Measurements from ENCODE around the gene FGF1.

Gene FGF1

GRCh38 chr5:142679744-142680143 is 6.1 kb downstream of the FGF1 start:
- Histone ChIP-seq H3K4me3 (ENCODE audit: low read length) (no peak overlapping the region), H3K27me3 (ENCODE audit: insufficient read depth, low read length) (no peaks in the 10 kb centered on the region), H3K9me3 (ENCODE audit: insufficient read depth, low read depth, low read length) (no peaks in the 10 kb centered on the region), H3K27ac (ENCODE audit: low read length) (no peak overlapping the region), H3K36me3 (ENCODE audit: insufficient read depth, low read depth, low read length) (no peaks in the 10 kb centered on the region), H3K4me1 (ENCODE audit: insufficient read depth, low read length) (peaks cover 7% of the 10 kb centered on the region; the same call in 1 of the 2 replicates), H3K9ac (ENCODE audit: low read depth, low read length) (no peak overlapping the region)

- Histone ChIP-seq H3K9ac (ENCODE audit: low read depth, low read length) (no peak overlapping the region), H3K4me1 (ENCODE audit: insufficient read depth, low read length) (no peaks in the 10 kb centered on the region), H3K36me3 (ENCODE audit: insufficient read depth, low read depth, low read length) (no peaks in the 10 kb centered on the region), H3K27me3 (ENCODE audit: insufficient read depth, low read length) (no peaks in the 10 kb centered on the region), H3K9me3 (ENCODE audit: insufficient read depth, low read depth, low read length) (no peaks in the 10 kb centered on the region), H3K27ac (ENCODE audit: low read length) (no peak overlapping the region), H3K4me3 (ENCODE audit: low read length) (no peak overlapping the region)
Measured at GRCh38 chr5:142678529-142678928, 7.4 kb downstream of the FGF1 start.

- H3K9me3 ChIP-seq (ENCODE audit: insufficient read depth, low read depth, low read length), result no peaks in the 10 kb centered on the region
- H3K27ac ChIP-seq (ENCODE audit: low read length), result no peak overlapping the region
- H3K4me1 ChIP-seq (ENCODE audit: insufficient read depth, low read length), result peaks cover 4% of the 10 kb centered on the region; the same call in 1 of the 2 replicates
- no peaks in the 10 kb centered on the region for H3K27me3 ChIP-seq (ENCODE audit: insufficient read depth, low read length)
- no peak overlapping the region for H3K9ac ChIP-seq (ENCODE audit: low read depth, low read length)
- H3K4me3 ChIP-seq (ENCODE audit: low read length), result no peak overlapping the region
- H3K36me3 ChIP-seq (ENCODE audit: insufficient read depth, low read depth, low read length), result no peaks in the 10 kb centered on the region
Measured at GRCh38 chr5:142677198-142677597, 8.7 kb downstream of the FGF1 start.

GRCh38 chr5:142676318-142676717 is 9.6 kb downstream of the FGF1 start:
- Histone ChIP-seq H3K27ac (ENCODE audit: low read length) (no peak overlapping the region), H3K9ac (ENCODE audit: low read depth, low read length) (no peak overlapping the region), H3K4me3 (ENCODE audit: low read length) (no peak overlapping the region), H3K27me3 (ENCODE audit: insufficient read depth, low read length) (no peaks in the 10 kb centered on the region), H3K9me3 (ENCODE audit: insufficient read depth, low read depth, low read length) (no peaks in the 10 kb centered on the region), H3K4me1 (ENCODE audit: insufficient read depth, low read length) (peaks cover 8% of the 10 kb centered on the region), H3K36me3 (ENCODE audit: insufficient read depth, low read depth, low read length) (no peaks in the 10 kb centered on the region)

- H3K36me3 ChIP-seq (ENCODE audit: insufficient read depth, low read depth, low read length), result no peaks in the 10 kb centered on the region
- no peak overlapping the region for H3K4me3 ChIP-seq (ENCODE audit: low read length)
- H3K4me1 ChIP-seq (ENCODE audit: insufficient read depth, low read length), result peaks cover 10% of the 10 kb centered on the region
- no peak overlapping the region for H3K27ac ChIP-seq (ENCODE audit: low read length)
- no peak overlapping the region for H3K9ac ChIP-seq (ENCODE audit: low read depth, low read length)
- H3K27me3 ChIP-seq (ENCODE audit: insufficient read depth, low read length), result no peaks in the 10 kb centered on the region
- no peaks in the 10 kb centered on the region for H3K9me3 ChIP-seq (ENCODE audit: insufficient read depth, low read depth, low read length)
Measured at GRCh38 chr5:142674531-142675469, 11.1 kb downstream of the FGF1 start.

GRCh38 chr5:142671801-142672200 is 14.1 kb downstream of the FGF1 start:
- Histone ChIP-seq H3K27me3 (ENCODE audit: insufficient read depth, low read length) (no peaks in the 10 kb centered on the region), H3K4me3 (ENCODE audit: low read length) (no peak overlapping the region), H3K9ac (ENCODE audit: low read depth, low read length) (no peak overlapping the region), H3K9me3 (ENCODE audit: insufficient read depth, low read depth, low read length) (no peaks in the 10 kb centered on the region), H3K4me1 (ENCODE audit: insufficient read depth, low read length) (peaks cover 10% of the 10 kb centered on the region), H3K36me3 (ENCODE audit: insufficient read depth, low read depth, low read length) (no peaks in the 10 kb centered on the region), H3K27ac (ENCODE audit: low read length) (no peak overlapping the region)

GRCh38 chr5:142671266-142671665 is 14.6 kb downstream of the FGF1 start:
- Histone ChIP-seq H3K4me1 (ENCODE audit: insufficient read depth, low read length) (peaks cover 10% of the 10 kb centered on the region), H3K36me3 (ENCODE audit: insufficient read depth, low read depth, low read length) (no peaks in the 10 kb centered on the region), H3K27me3 (ENCODE audit: insufficient read depth, low read length) (no peaks in the 10 kb centered on the region), H3K27ac (ENCODE audit: low read length) (no peak overlapping the region), H3K9ac (ENCODE audit: low read depth, low read length) (no peak overlapping the region), H3K9me3 (ENCODE audit: insufficient read depth, low read depth, low read length) (no peaks in the 10 kb centered on the region), H3K4me3 (ENCODE audit: low read length) (no peak overlapping the region)

- no peak overlapping the region for H3K9ac ChIP-seq (ENCODE audit: low read depth, low read length)
- no peak overlapping the region for H3K4me3 ChIP-seq (ENCODE audit: low read length)
- no peaks in the 10 kb centered on the region for H3K36me3 ChIP-seq (ENCODE audit: insufficient read depth, low read depth, low read length)
- H3K27me3 ChIP-seq (ENCODE audit: insufficient read depth, low read length), result no peaks in the 10 kb centered on the region
- peaks cover 10% of the 10 kb centered on the region for H3K4me1 ChIP-seq (ENCODE audit: insufficient read depth, low read length)
- H3K27ac ChIP-seq (ENCODE audit: low read length), result no peak overlapping the region
- no peaks in the 10 kb centered on the region for H3K9me3 ChIP-seq (ENCODE audit: insufficient read depth, low read depth, low read length)
Measured at GRCh38 chr5:142670804-142671203, 15.1 kb downstream of the FGF1 start.

- Histone ChIP-seq H3K9me3 (ENCODE audit: insufficient read depth, low read depth, low read length) (no peaks in the 10 kb centered on the region), H3K4me3 (ENCODE audit: low read length) (no peak overlapping the region), H3K9ac (ENCODE audit: low read depth, low read length) (no peak overlapping the region), H3K27me3 (ENCODE audit: insufficient read depth, low read length) (no peaks in the 10 kb centered on the region), H3K4me1 (ENCODE audit: insufficient read depth, low read length) (peaks cover 10% of the 10 kb centered on the region), H3K27ac (ENCODE audit: low read length) (no peak overlapping the region), H3K36me3 (ENCODE audit: insufficient read depth, low read depth, low read length) (no peaks in the 10 kb centered on the region)
Measured at GRCh38 chr5:142669477-142669876, 16.4 kb downstream of the FGF1 start.

GRCh38 chr5:142668336-142668735 is 17.6 kb downstream of the FGF1 start:
- H3K4me1 ChIP-seq (ENCODE audit: insufficient read depth, low read length), result peaks cover 10% of the 10 kb centered on the region
- no peaks in the 10 kb centered on the region for H3K27me3 ChIP-seq (ENCODE audit: insufficient read depth, low read length)
- no peaks in the 10 kb centered on the region for H3K36me3 ChIP-seq (ENCODE audit: insufficient read depth, low read depth, low read length)
- no peaks in the 10 kb centered on the region for H3K9me3 ChIP-seq (ENCODE audit: insufficient read depth, low read depth, low read length)
- H3K9ac ChIP-seq (ENCODE audit: low read depth, low read length), result no peak overlapping the region
- no peak overlapping the region for H3K27ac ChIP-seq (ENCODE audit: low read length)
- no peak overlapping the region for H3K4me3 ChIP-seq (ENCODE audit: low read length)

GRCh38 chr5:142667831-142668230 is 18.1 kb downstream of the FGF1 start:
- Histone ChIP-seq H3K9ac (ENCODE audit: low read depth, low read length) (no peak overlapping the region), H3K9me3 (ENCODE audit: insufficient read depth, low read depth, low read length) (no peaks in the 10 kb centered on the region), H3K4me3 (ENCODE audit: low read length) (no peak overlapping the region), H3K27me3 (ENCODE audit: insufficient read depth, low read length) (no peaks in the 10 kb centered on the region), H3K36me3 (ENCODE audit: insufficient read depth, low read depth, low read length) (no peaks in the 10 kb centered on the region), H3K27ac (ENCODE audit: low read length) (no peak overlapping the region), H3K4me1 (ENCODE audit: insufficient read depth, low read length) (peaks cover 5% of the 10 kb centered on the region)

GRCh38 chr5:142664636-142665035 is 21.3 kb downstream of the FGF1 start:
- Histone ChIP-seq H3K27me3 (ENCODE audit: insufficient read depth, low read length) (no peaks in the 10 kb centered on the region), H3K36me3 (ENCODE audit: insufficient read depth, low read depth, low read length) (no peaks in the 10 kb centered on the region), H3K9ac (ENCODE audit: low read depth, low read length) (no peak overlapping the region), H3K4me1 (ENCODE audit: insufficient read depth, low read length) (no peaks in the 10 kb centered on the region), H3K9me3 (ENCODE audit: insufficient read depth, low read depth, low read length) (no peaks in the 10 kb centered on the region), H3K4me3 (ENCODE audit: low read length) (no peak overlapping the region), H3K27ac (ENCODE audit: low read length) (no peak overlapping the region)
